Trophoblast cell (in vitro differentiated cells and primary cell): Measurements from ENCODE around the gene MTA3.
A peak's percentile ranks its signal among the peaks of the same experiment; 100 is the strongest.

Source experiments
- DNase-seq, 2 donors: peaks; one replicate each; pipeline ENCODE4 v3.0.0-alpha.2; 2016
- H2AFZ ChIP-seq: 2 replicates; pipeline ENCODE4 v1.6.1; 2013; ENCODE audit warnings: low read length, moderate library complexity, mild to moderate bottlenecking; ENCODE audit not compliant: insufficient read depth, poor library complexity
- H2AK5ac ChIP-seq: 2 replicates; pipeline ENCODE4 v1.6.1; 2013; ENCODE audit warnings: mild to moderate bottlenecking, low read length
- H2BK120ac ChIP-seq: 2 replicates; pipeline ENCODE4 v1.6.1; 2013; ENCODE audit warnings: low read length, mild to moderate bottlenecking, moderate library complexity; ENCODE audit not compliant: insufficient read depth, poor library complexity
- H2BK12ac ChIP-seq: 2 replicates; pipeline ENCODE4 v1.6.1; 2013; ENCODE audit warnings: mild to moderate bottlenecking, low read length, moderate library complexity
- H2BK5ac ChIP-seq: 2 replicates; pipeline ENCODE4 v1.6.1; 2013; ENCODE audit warnings: low read length, low read depth, moderate library complexity, mild to moderate bottlenecking; ENCODE audit not compliant: poor library complexity
- H3K14ac ChIP-seq: 2 replicates; pipeline ENCODE4 v1.6.1; 2013; ENCODE audit warnings: mild to moderate bottlenecking, low read length
- H3K18ac ChIP-seq: 2 replicates; pipeline ENCODE4 v1.6.1; 2013; ENCODE audit warnings: mild to moderate bottlenecking, low read length
- H3K23ac ChIP-seq: 2 replicates; pipeline ENCODE4 v1.6.1; 2013; ENCODE audit warnings: low read length
- H3K27ac ChIP-seq: 2 replicates; pipeline ENCODE4 v1.5.1; 2013; ENCODE audit warnings: low read depth, mild to moderate bottlenecking, inconsistent platforms, low read length, moderate library complexity
- H3K27me3 ChIP-seq: 2 replicates; pipeline ENCODE4 v1.6.1; 2013; ENCODE audit warnings: inconsistent platforms, mild to moderate bottlenecking, low read length, moderate library complexity; ENCODE audit not compliant: insufficient read depth
- H3K36me3 ChIP-seq, 2 experiments: 1 replicate in 1 of 2; 2 replicates in 1 of 2; pipeline ENCODE4 v1.6.1; 2013; ENCODE audit warnings: low read length in 2 of 2, mild to moderate bottlenecking in 2 of 2, moderate library complexity in 1 of 2; ENCODE audit not compliant: insufficient read depth in 2 of 2, control insufficient read depth in 1 of 2
- H3K4ac ChIP-seq: 2 replicates; pipeline ENCODE4 v1.6.1; 2013; ENCODE audit warnings: low read depth, mild to moderate bottlenecking, low read length, moderate library complexity
- H3K4me1 ChIP-seq, 2 experiments: 1 replicate in 1 of 2; 2 replicates in 1 of 2; pipeline ENCODE4 v1.6.1; 2013; ENCODE audit warnings: low read length in 2 of 2, mild to moderate bottlenecking in 2 of 2, moderate library complexity in 1 of 2; ENCODE audit not compliant: insufficient read depth in 2 of 2, control insufficient read depth in 1 of 2
- H3K4me2 ChIP-seq: 2 replicates; pipeline ENCODE4 v1.6.1; 2013; ENCODE audit warnings: inconsistent platforms, mild to moderate bottlenecking, low read length, moderate library complexity
- H3K4me3 ChIP-seq: 2 replicates; pipeline ENCODE4 v1.5.1; 2013; ENCODE audit warnings: mild to moderate bottlenecking, low read depth, low read length, inconsistent platforms
- H3K79me1 ChIP-seq: one replicate; pipeline ENCODE4 v1.6.1; 2013; ENCODE audit warnings: low read length
- H3K79me2 ChIP-seq: 2 replicates; pipeline ENCODE4 v1.6.1; 2013; ENCODE audit warnings: low read length, mild to moderate bottlenecking; ENCODE audit not compliant: control insufficient read depth, insufficient read depth, poor library complexity
- H3K9ac ChIP-seq: 2 replicates; pipeline ENCODE4 v1.6.1; 2013; ENCODE audit warnings: mild to moderate bottlenecking, low read length
- H3K9me3 ChIP-seq: 2 replicates; pipeline ENCODE4 v1.6.1; 2013; ENCODE audit warnings: low read depth, mild to moderate bottlenecking, control low read depth, inconsistent platforms, low read length; ENCODE audit not compliant: insufficient read depth
- H4K12ac ChIP-seq: 2 replicates; pipeline ENCODE4 v1.6.1; 2013; ENCODE audit warnings: low read depth, mild to moderate bottlenecking, low read length, moderate library complexity
- H4K8ac ChIP-seq: 2 replicates; pipeline ENCODE4 v1.6.1; 2013; ENCODE audit warnings: low read depth, mild to moderate bottlenecking, low read length, moderate library complexity
- H4K91ac ChIP-seq: one replicate; pipeline ENCODE4 v1.6.1; 2013; ENCODE audit warnings: low read depth, mild to moderate bottlenecking, low read length, moderate library complexity
- WGBS: extraction: QIAGEN DNeasy Blood & Tissue Kit; methylation state at CpG from one replicate; pipeline ENCODE4 v1.1.7; 2013; ENCODE audit warnings: missing lambda C conversion rate; ENCODE audit not compliant: insufficient read length, insufficient coverage; ENCODE audit errors: extremely low coverage; 5-methylcytosine and 5-hydroxymethylcytosine counted together

The MTA3 gene

GRCh38 chr2:42741140-42741539, 172.7 kb downstream of the MTA3 start:
- no peak overlapping the region for H3K4me3 ChIP-seq
- H3K27me3 ChIP-seq, result no peaks in the 10 kb centered on the region
- H4K91ac ChIP-seq, result no peak overlapping the region
- no peak overlapping the region for H2BK5ac ChIP-seq
- H4K12ac ChIP-seq, result no peak overlapping the region
- H3K27ac ChIP-seq, result no peak overlapping the region
- H3K9me3 ChIP-seq, result peaks cover 7% of the 10 kb centered on the region
- H3K23ac ChIP-seq, result no peak overlapping the region
- H2BK12ac ChIP-seq, result no peak overlapping the region
- H3K9ac ChIP-seq, result no peak overlapping the region
- no peaks in the 10 kb centered on the region for H3K79me2 ChIP-seq
- H3K4me2 ChIP-seq, result no peak overlapping the region
- H3K14ac ChIP-seq, result no peak overlapping the region
- H3K79me1 ChIP-seq, result no peaks in the 10 kb centered on the region
- no peak overlapping the region for H3K4ac ChIP-seq
- no peak overlapping the region for H2AFZ ChIP-seq
- H3K18ac ChIP-seq, result no peak overlapping the region
- no peak overlapping the region for H4K8ac ChIP-seq
- H2AK5ac ChIP-seq, result no peak overlapping the region
- H3K4me1 ChIP-seq, result peaks cover 0 to 4% of the 10 kb centered on the region in 2 experiments
- WGBS, result no CpG with 5 or more reads among the region's 3 CpGs
- no peak for DNase-seq
- H3K36me3 ChIP-seq, result peaks cover 0 to 4% of the 10 kb centered on the region in 2 experiments
- no peak overlapping the region for H2BK120ac ChIP-seq

GRCh38 chr2:42742740-42743658, 174.6 kb downstream of the MTA3 start:
- H3K4ac ChIP-seq, result no peak overlapping the region
- no peaks in the 10 kb centered on the region for H3K79me1 ChIP-seq
- no peak overlapping the region for H2AK5ac ChIP-seq
- no peak overlapping the region for H4K12ac ChIP-seq
- DNase-seq, result no peak
- H3K27ac ChIP-seq, result no peak overlapping the region
- H3K9me3 ChIP-seq, result peaks cover 5% of the 10 kb centered on the region
- no peak overlapping the region for H3K14ac ChIP-seq
- peaks cover 0 to 3% of the 10 kb centered on the region in 2 experiments for H3K36me3 ChIP-seq
- no peak overlapping the region for H3K23ac ChIP-seq
- no peak overlapping the region for H4K8ac ChIP-seq
- H3K9ac ChIP-seq, result no peak overlapping the region
- no peak overlapping the region for H2BK5ac ChIP-seq
- no CpG with 5 or more reads among the region's 2 CpGs for WGBS
- H2BK120ac ChIP-seq, result no peak overlapping the region
- H4K91ac ChIP-seq, result no peak overlapping the region
- H3K4me1 ChIP-seq, result no peaks in the 10 kb centered on the region
- H3K18ac ChIP-seq, result no peak overlapping the region
- no peaks in the 10 kb centered on the region for H3K79me2 ChIP-seq
- no peak overlapping the region for H3K4me2 ChIP-seq
- no peak overlapping the region for H3K4me3 ChIP-seq
- H3K27me3 ChIP-seq, result no peaks in the 10 kb centered on the region
- H2BK12ac ChIP-seq, result no peak overlapping the region
- no peak overlapping the region for H2AFZ ChIP-seq

DNA sequence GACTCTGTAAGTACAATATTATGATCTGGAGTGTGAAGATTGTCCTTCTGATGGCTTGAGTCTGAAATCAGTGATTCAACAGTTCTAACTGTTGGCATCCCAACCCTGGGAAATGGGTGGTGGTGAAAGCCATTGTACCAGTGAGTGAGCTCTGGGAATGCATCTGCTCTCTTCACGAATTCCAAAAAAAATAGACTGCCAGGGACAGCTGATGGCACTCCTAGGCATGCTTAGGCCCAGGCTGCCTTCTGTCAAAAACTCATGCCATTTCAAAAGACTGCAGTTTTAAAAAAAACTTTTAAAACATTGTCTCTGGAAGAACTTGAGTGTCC, 175.2 kb downstream of the MTA3 start:
- no peaks in the 10 kb centered on the region for H3K4me1 ChIP-seq
- H3K27me3 ChIP-seq, result no peaks in the 10 kb centered on the region
- H3K79me1 ChIP-seq, result no peaks in the 10 kb centered on the region
- no peak overlapping the region for H4K8ac ChIP-seq
- H4K91ac ChIP-seq, result no peak overlapping the region
- no peak overlapping the region for H3K14ac ChIP-seq
- H2AFZ ChIP-seq, result no peak overlapping the region
- H3K23ac ChIP-seq, result no peak overlapping the region
- H3K79me2 ChIP-seq, result no peaks in the 10 kb centered on the region
- H3K18ac ChIP-seq, result no peak overlapping the region
- H3K4me2 ChIP-seq, result no peak overlapping the region
- no peak overlapping the region for H2BK5ac ChIP-seq
- H3K4me3 ChIP-seq, result no peak overlapping the region
- WGBS, result no CpG with 5 or more reads among the region's 1 CpG
- no peak overlapping the region for H2BK120ac ChIP-seq
- no peak overlapping the region for H2BK12ac ChIP-seq
- H2AK5ac ChIP-seq, result no peak overlapping the region
- H3K27ac ChIP-seq, result no peak overlapping the region
- H4K12ac ChIP-seq, result no peak overlapping the region
- no peak overlapping the region for H3K4ac ChIP-seq
- DNase-seq, result no peak
- no peak overlapping the region for H3K9ac ChIP-seq
- H3K9me3 ChIP-seq, result peaks cover 4% of the 10 kb centered on the region
- peaks cover 0 to 3% of the 10 kb centered on the region in 2 experiments for H3K36me3 ChIP-seq

DNA sequence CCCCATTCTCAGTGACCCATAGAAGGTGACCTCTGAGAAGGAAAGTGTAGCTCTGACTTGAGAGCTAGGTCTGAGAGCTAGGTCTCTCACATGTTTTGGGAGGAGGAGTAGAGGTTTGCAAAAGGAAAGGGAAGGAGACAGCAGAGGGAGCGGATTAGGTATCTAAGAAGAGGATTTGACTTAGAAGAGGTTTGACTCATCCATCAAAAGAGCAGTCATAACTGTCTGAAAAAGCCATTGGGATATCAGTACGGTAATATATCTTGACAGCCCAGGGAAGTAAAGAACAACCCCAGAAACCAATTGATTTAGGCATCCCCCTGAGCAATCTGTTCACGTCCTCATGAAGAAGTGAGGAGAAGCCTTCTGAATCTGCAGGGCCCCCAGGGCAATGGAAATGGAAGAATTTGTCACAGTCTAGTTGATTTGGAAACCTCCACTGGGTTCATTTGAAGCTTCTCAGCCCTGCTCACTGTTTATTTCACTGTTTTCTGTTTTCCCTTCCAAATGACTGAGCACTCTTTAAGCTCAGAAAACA, 176.2 kb downstream of the MTA3 start:
- peak in 1 of 2 donors; percentile 30 for DNase-seq

More for the DNA sequence above, 176.2 kb downstream of the MTA3 start:
- H3K4me1 ChIP-seq, result no peaks in the 10 kb centered on the region
- no peak overlapping the region for H3K23ac ChIP-seq
- H4K12ac ChIP-seq, result no peak overlapping the region
- no peak overlapping the region for H2BK120ac ChIP-seq
- peaks cover 4% of the 10 kb centered on the region for H3K9me3 ChIP-seq
- no peak overlapping the region for H3K18ac ChIP-seq
- H3K79me2 ChIP-seq, result no peaks in the 10 kb centered on the region
- H4K8ac ChIP-seq, result no peak overlapping the region
- no peak overlapping the region for H3K14ac ChIP-seq
- H2BK5ac ChIP-seq, result no peak overlapping the region
- no peaks in the 10 kb centered on the region for H3K27me3 ChIP-seq
- no peak overlapping the region for H3K4me2 ChIP-seq
- no peak overlapping the region for H3K27ac ChIP-seq
- no peaks in the 10 kb centered on the region for H3K79me1 ChIP-seq
- H4K91ac ChIP-seq, result no peak overlapping the region
- peaks cover 0 to 3% of the 10 kb centered on the region in 2 experiments for H3K36me3 ChIP-seq
- H3K4ac ChIP-seq, result no peak overlapping the region
- no peak overlapping the region for H3K4me3 ChIP-seq
- no peak overlapping the region for H2AFZ ChIP-seq
- no peak overlapping the region for H2AK5ac ChIP-seq
- no peak overlapping the region for H2BK12ac ChIP-seq
- H3K9ac ChIP-seq, result no peak overlapping the region
- no CpG with 5 or more reads among the region's 3 CpGs for WGBS
